Measurements from ENCODE around the gene U2AF1.
"Not testable (repeated sequence)": the region's sequence is repeated elsewhere in the genome, so short reads cannot be mapped to it uniquely, and the experiment has no call there.

DNA sequence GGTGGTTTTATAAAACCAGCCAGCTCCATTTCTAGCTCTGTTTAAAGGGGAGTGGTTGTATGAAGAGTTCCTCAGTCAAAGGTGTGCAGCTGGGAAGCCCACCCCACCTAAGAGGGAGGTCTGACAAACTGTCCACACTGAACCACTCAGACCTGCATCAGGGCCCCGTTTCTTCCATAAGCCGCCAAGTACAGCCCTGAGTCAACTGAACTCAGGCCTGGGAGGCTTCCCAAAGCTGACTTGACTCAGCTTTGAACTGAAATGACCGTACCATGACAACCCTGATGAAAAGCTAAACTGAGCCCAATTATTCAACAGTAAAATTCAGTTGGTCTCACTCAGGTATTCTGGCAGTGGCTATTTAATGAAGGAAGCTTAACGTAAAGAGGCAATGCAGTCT lies 5.1 kb downstream of the U2AF1 start:
- TF ChIP-seq ISL1 (CRISPR knock-in tag; IDR thresholded peaks at IDR 0.05) = not testable (repeated sequence)
- TF ChIP-seq, protein P1, sequence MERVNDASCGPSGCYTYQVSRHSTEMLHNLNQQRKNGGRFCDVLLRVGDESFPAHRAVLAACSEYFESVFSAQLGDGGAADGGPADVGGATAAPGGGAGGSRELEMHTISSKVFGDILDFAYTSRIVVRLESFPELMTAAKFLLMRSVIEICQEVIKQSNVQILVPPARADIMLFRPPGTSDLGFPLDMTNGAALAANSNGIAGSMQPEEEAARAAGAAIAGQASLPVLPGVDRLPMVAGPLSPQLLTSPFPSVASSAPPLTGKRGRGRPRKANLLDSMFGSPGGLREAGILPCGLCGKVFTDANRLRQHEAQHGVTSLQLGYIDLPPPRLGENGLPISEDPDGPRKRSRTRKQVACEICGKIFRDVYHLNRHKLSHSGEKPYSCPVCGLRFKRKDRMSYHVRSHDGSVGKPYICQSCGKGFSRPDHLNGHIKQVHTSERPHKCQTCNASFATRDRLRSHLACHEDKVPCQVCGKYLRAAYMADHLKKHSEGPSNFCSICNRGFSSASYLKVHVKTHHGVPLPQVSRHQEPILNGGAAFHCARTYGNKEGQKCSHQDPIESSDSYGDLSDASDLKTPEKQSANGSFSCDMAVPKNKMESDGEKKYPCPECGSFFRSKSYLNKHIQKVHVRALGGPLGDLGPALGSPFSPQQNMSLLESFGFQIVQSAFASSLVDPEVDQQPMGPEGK (CRISPR knock-in tag; IDR thresholded peaks at IDR 0.05; ENCODE audit: borderline replicate concordance) = not testable (repeated sequence)

Measured in SK-N-SH treated with all-trans-retinoic acid at 6 μM for 48 hours (cell line).